Calu3 (cell line): ENCODE data around the gene KIFAP3. TPM values are rescaled to one million over a fixed set of nuclear protein-coding genes. Genes with fewer than 3 reads are reported as not detected.
A peak's percentile ranks its signal among the peaks of the same experiment; 100 is the strongest.
"Not testable (repeated sequence)": the region's sequence is repeated elsewhere in the genome, so short reads cannot be mapped to it uniquely, and the experiment has no call there.

Source experiments
- BruUV-seq: library from RNA; stranded (reverse); fragments of 400-500 nt; replicated peaks from 2 replicates; lab custom pipeline; 2021; lab: Mats Ljungman, UMichigan
- CTCF ChIA-PET: fragments of 300-600 bp; sonication (Branson Sonifier 250); formaldehyde crosslinking; loops from one replicate; lab custom pipeline; 2022; ENCODE audit warnings: antibody characterized with exemption; lab: Charles Lee
- DNase-seq: peaks from one replicate; pipeline ENCODE4 v3.0.0; 2022
- H3K27ac Mint-ChIP-seq: one replicate; pipeline ENCODE4 v1.8.0; 2022; ENCODE audit warnings: mixed read lengths; ENCODE audit not compliant: unreplicated experiment
- H3K27me3 Mint-ChIP-seq: one replicate; pipeline ENCODE4 v1.8.0; 2022; ENCODE audit warnings: mixed read lengths; ENCODE audit not compliant: unreplicated experiment
- H3K36me3 Mint-ChIP-seq: one replicate; pipeline ENCODE4 v1.8.0; 2022; ENCODE audit warnings: mild to moderate bottlenecking, moderate library complexity, mixed read lengths; ENCODE audit not compliant: insufficient read depth, unreplicated experiment
- H3K4me1 Mint-ChIP-seq: one replicate; pipeline ENCODE4 v1.8.0; 2022; ENCODE audit warnings: mild to moderate bottlenecking, low read depth, mixed read lengths; ENCODE audit not compliant: unreplicated experiment
- H3K4me3 Mint-ChIP-seq: one replicate; pipeline ENCODE4 v1.8.0; 2022; ENCODE audit warnings: mild to moderate bottlenecking, low read depth, moderate library complexity, mixed read lengths; ENCODE audit not compliant: unreplicated experiment
- H3K9me3 Mint-ChIP-seq: one replicate; pipeline ENCODE4 v1.8.0; 2022; ENCODE audit warnings: low read depth, mixed read lengths; ENCODE audit not compliant: unreplicated experiment
- intact Hi-C: fragments of 100-400 bp; cut with micrococcal nuclease; formaldehyde crosslinking; loops from one replicate; pipeline ENCODE4 v1.10.0; 2022; ENCODE audit not compliant: unreplicated experiment
- total RNA-seq: library from RNA; stranded (reverse); gene quantifications from 2 replicates; pipeline ENCODE4 v1.2.3, GENCODE V29; 2022
- TF ChIP-seq, protein P1 (sequence below): fragments of 200-600 bp; IDR thresholded peaks from one replicate; pipeline ENCODE4 v1.8.0; 2022; ENCODE audit warnings: antibody characterized with exemption; ENCODE audit not compliant: unreplicated experiment

The KIFAP3 gene
- total RNA-seq, 1 experiment from 2014 or later: 16.2 TPM

DNA sequence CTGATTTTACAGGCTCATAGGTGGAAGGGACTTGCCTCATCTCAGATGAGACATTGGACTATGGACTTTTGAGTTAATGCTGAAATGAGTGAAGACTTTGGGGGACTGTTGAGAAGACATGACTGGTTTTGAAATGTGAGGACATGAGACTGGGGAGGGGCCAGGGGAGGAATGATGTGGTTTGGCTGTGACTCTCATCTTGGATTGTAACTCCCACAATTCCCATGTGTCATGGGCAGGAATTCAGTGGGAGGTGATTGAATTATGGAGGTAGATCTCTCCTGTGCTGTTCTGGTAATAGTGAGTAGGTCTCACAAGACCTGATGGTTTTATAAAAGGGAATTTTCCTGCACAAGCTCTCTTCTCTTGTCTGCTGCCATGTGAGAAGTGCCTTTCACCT, 201.6 kb downstream of the KIFAP3 start:
- Mint-ChIP-seq H3K27me3 (no peaks in the 10 kb centered on the region), H3K9me3 (peaks cover 8% of the 10 kb centered on the region), H3K27ac (peak overlapping the region; percentile 59), H3K36me3 (peaks cover 62% of the 10 kb centered on the region), H3K4me1 (peaks cover 8% of the 10 kb centered on the region), H3K4me3 (no peak overlapping the region)
- no peak for DNase-seq
- CTCF ChIA-PET: no interaction called here
- BruUV-seq: no TSS peak
- TF ChIP-seq, protein P1, sequence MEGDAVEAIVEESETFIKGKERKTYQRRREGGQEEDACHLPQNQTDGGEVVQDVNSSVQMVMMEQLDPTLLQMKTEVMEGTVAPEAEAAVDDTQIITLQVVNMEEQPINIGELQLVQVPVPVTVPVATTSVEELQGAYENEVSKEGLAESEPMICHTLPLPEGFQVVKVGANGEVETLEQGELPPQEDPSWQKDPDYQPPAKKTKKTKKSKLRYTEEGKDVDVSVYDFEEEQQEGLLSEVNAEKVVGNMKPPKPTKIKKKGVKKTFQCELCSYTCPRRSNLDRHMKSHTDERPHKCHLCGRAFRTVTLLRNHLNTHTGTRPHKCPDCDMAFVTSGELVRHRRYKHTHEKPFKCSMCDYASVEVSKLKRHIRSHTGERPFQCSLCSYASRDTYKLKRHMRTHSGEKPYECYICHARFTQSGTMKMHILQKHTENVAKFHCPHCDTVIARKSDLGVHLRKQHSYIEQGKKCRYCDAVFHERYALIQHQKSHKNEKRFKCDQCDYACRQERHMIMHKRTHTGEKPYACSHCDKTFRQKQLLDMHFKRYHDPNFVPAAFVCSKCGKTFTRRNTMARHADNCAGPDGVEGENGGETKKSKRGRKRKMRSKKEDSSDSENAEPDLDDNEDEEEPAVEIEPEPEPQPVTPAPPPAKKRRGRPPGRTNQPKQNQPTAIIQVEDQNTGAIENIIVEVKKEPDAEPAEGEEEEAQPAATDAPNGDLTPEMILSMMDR: no peak
- intact Hi-C loops: no loop called here

DNA sequence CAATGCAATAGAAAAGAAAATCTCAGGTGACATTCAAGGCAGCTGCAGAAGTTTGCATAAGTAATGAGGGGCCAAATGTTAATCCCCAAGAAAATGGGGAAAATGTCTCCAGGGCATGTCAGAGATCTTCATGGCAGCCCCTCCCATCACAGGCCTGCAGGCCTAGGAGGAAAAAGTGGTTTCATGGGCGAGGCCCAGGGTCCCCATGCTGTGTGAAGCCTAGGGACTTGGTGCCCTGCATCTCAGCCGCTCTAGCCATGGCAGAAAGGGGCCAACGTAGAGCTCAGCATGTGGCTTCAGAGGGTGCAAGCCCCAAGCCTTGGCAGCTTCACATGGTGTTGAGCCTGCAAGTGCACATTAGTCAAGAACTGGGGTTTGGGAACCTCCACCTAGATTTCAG, 202.5 kb downstream of the KIFAP3 start:
- BruUV-seq, H3K9me3 Mint-ChIP-seq, H3K27ac Mint-ChIP-seq, H3K27me3 Mint-ChIP-seq, CTCF ChIA-PET, intact Hi-C loops, H3K4me1 Mint-ChIP-seq, DNase-seq, H3K4me3 Mint-ChIP-seq: not testable (repeated sequence)
- H3K36me3 Mint-ChIP-seq: peaks cover 62% of the 10 kb centered on the region

Other genes starting within 250 kb of the KIFAP3 start
- 17.9 and 18.3 TPM in 2 replicates for gene SCYL3, start 180.8 kb downstream of the KIFAP3 start, total RNA-seq
- not detected in 2 replicates for gene NTMT2, start 71.3 kb upstream of the KIFAP3 start, total RNA-seq